ENCODE measurements around the gene PPP2R3B.

Gene PPP2R3B

GRCh38 chrX:334971-335757 is 51.5 kb downstream of the PPP2R3B start:
- ChIA-PET POLR2A (no interaction called here), CTCF (no interaction called here)
- no peak overlapping the region for H3K4me3 ChIP-seq (ENCODE audit: control insufficient read depth in 1 of 7, extremely low read depth in 1 of 7, insufficient read depth in 4 of 7, low read depth in 2 of 7, low read length in 6 of 7)
- peaks cover 7 to 47% (median 22%) of the 10 kb centered on the region in 4 experiments for H3K36me3 ChIP-seq (ENCODE audit: control insufficient read depth in 4 of 4, insufficient read depth in 4 of 4, low read length in 3 of 4)
- peaks cover 0 to 3% (median 0%) of the 10 kb centered on the region in 5 experiments for H3K9me3 ChIP-seq (ENCODE audit: control extremely low read depth in 1 of 5, control insufficient read depth in 4 of 5, insufficient read depth in 2 of 5, low read depth in 1 of 5, low read length in 4 of 5)
- H3K27me3 ChIP-seq (replicated peaks in 2 of 5; ENCODE audit: control insufficient read depth in 4 of 5, insufficient read depth in 5 of 5, low read length in 4 of 5): peaks cover 0 to 20% (median 3%) of the 10 kb centered on the region in 5 experiments
- 98% methylated on average over 45 of the region's 47 CpGs for WGBS (ENCODE audit: insufficient coverage)
- H3K27ac ChIP-seq (ENCODE audit: insufficient read depth in 1 of 2, low read depth in 1 of 2, low read length in 2 of 2, poor library complexity in 1 of 2, severe bottlenecking in 2 of 2): no peak overlapping the region
- peaks cover 0 to 16% (median 11%) of the 10 kb centered on the region in 4 experiments for H3K4me1 ChIP-seq (ENCODE audit: control extremely low read depth in 1 of 4, control insufficient read depth in 4 of 4, insufficient read depth in 4 of 4, low read length in 3 of 4)
- DNase-seq: no peak

- Histone ChIP-seq H3K9me3 (ENCODE audit: control extremely low read depth in 1 of 5, control insufficient read depth in 4 of 5, insufficient read depth in 2 of 5, low read depth in 1 of 5, low read length in 4 of 5) (peaks cover 0 to 3% (median 0%) of the 10 kb centered on the region in 5 experiments), H3K4me1 (ENCODE audit: control extremely low read depth in 1 of 4, control insufficient read depth in 4 of 4, insufficient read depth in 4 of 4, low read length in 3 of 4) (peaks cover 0 to 16% (median 11%) of the 10 kb centered on the region in 4 experiments), H3K27me3 (replicated peaks in 2 of 5; ENCODE audit: control insufficient read depth in 4 of 5, insufficient read depth in 5 of 5, low read length in 4 of 5) (peaks cover 0 to 26% (median 3%) of the 10 kb centered on the region in 5 experiments), H3K36me3 (ENCODE audit: control insufficient read depth in 4 of 4, insufficient read depth in 4 of 4, low read length in 3 of 4) (peaks cover 7 to 47% (median 22%) of the 10 kb centered on the region in 4 experiments), H3K4me3 (ENCODE audit: control insufficient read depth in 1 of 7, extremely low read depth in 1 of 7, insufficient read depth in 4 of 7, low read depth in 2 of 7, low read length in 6 of 7) (no peak overlapping the region), H3K27ac (ENCODE audit: insufficient read depth in 1 of 2, low read depth in 1 of 2, low read length in 2 of 2, poor library complexity in 1 of 2, severe bottlenecking in 2 of 2) (no peak overlapping the region)
- CTCF ChIA-PET: no interaction called here
- WGBS (ENCODE audit: insufficient coverage): 96% methylated on average over 42 of the region's 53 CpGs
- POLR2A ChIA-PET: no interaction called here
- no peak for DNase-seq
Measured at GRCh38 chrX:334331-334891, 52.3 kb downstream of the PPP2R3B start.

GRCh38 chrX:333611-334311 is 52.9 kb downstream of the PPP2R3B start:
- Histone ChIP-seq H3K4me1 (ENCODE audit: control extremely low read depth in 1 of 4, control insufficient read depth in 4 of 4, insufficient read depth in 4 of 4, low read length in 3 of 4) (peaks cover 0 to 16% (median 11%) of the 10 kb centered on the region in 4 experiments), H3K36me3 (ENCODE audit: control insufficient read depth in 4 of 4, insufficient read depth in 4 of 4, low read length in 3 of 4) (peaks cover 6 to 46% (median 21%) of the 10 kb centered on the region in 4 experiments), H3K27ac (ENCODE audit: insufficient read depth in 1 of 2, low read depth in 1 of 2, low read length in 2 of 2, poor library complexity in 1 of 2, severe bottlenecking in 2 of 2) (no peak overlapping the region), H3K27me3 (replicated peaks in 2 of 5; ENCODE audit: control insufficient read depth in 4 of 5, insufficient read depth in 5 of 5, low read length in 4 of 5) (peaks cover 0 to 27% (median 3%) of the 10 kb centered on the region in 5 experiments), H3K9me3 (ENCODE audit: control extremely low read depth in 1 of 5, control insufficient read depth in 4 of 5, insufficient read depth in 2 of 5, low read depth in 1 of 5, low read length in 4 of 5) (peaks cover 0 to 3% (median 0%) of the 10 kb centered on the region in 5 experiments), H3K4me3 (ENCODE audit: control insufficient read depth in 1 of 7, extremely low read depth in 1 of 7, insufficient read depth in 4 of 7, low read depth in 2 of 7, low read length in 6 of 7) (no peak overlapping the region)
- no peak for DNase-seq
- CTCF ChIA-PET: no interaction called here
- POLR2A ChIA-PET: no interaction called here
- 92% methylated on average over 51 of the region's 51 CpGs for WGBS (ENCODE audit: insufficient coverage)

- Histone ChIP-seq H3K36me3 (ENCODE audit: control insufficient read depth in 4 of 4, insufficient read depth in 4 of 4, low read length in 3 of 4) (peaks cover 2 to 41% (median 16%) of the 10 kb centered on the region in 4 experiments), H3K4me1 (ENCODE audit: control extremely low read depth in 1 of 4, control insufficient read depth in 4 of 4, insufficient read depth in 4 of 4, low read length in 3 of 4) (peaks cover 0 to 16% (median 11%) of the 10 kb centered on the region in 4 experiments), H3K4me3 (ENCODE audit: control insufficient read depth in 1 of 7, extremely low read depth in 1 of 7, insufficient read depth in 4 of 7, low read depth in 2 of 7, low read length in 6 of 7) (no peak overlapping the region), H3K9me3 (ENCODE audit: control extremely low read depth in 1 of 5, control insufficient read depth in 4 of 5, insufficient read depth in 2 of 5, low read depth in 1 of 5, low read length in 4 of 5) (peaks cover 0 to 3% (median 0%) of the 10 kb centered on the region in 5 experiments), H3K27me3 (replicated peaks in 2 of 5; ENCODE audit: control insufficient read depth in 4 of 5, insufficient read depth in 5 of 5, low read length in 4 of 5) (peaks cover 0 to 27% (median 3%) of the 10 kb centered on the region in 5 experiments), H3K27ac (ENCODE audit: insufficient read depth in 1 of 2, low read depth in 1 of 2, low read length in 2 of 2, poor library complexity in 1 of 2, severe bottlenecking in 2 of 2) (no peak overlapping the region)
- 96% methylated on average over 23 of the region's 33 CpGs for WGBS (ENCODE audit: insufficient coverage)
- ChIA-PET POLR2A (no interaction called here), CTCF (no interaction called here)
- DNase-seq: no peak
Measured at GRCh38 chrX:332916-333610, 53.6 kb downstream of the PPP2R3B start.

- H3K27ac ChIP-seq (ENCODE audit: insufficient read depth in 1 of 2, low read depth in 1 of 2, low read length in 2 of 2, poor library complexity in 1 of 2, severe bottlenecking in 2 of 2): no peak overlapping the region
- H3K9me3 ChIP-seq (ENCODE audit: control extremely low read depth in 1 of 5, control insufficient read depth in 4 of 5, insufficient read depth in 2 of 5, low read depth in 1 of 5, low read length in 4 of 5): peaks cover 0 to 3% (median 0%) of the 10 kb centered on the region in 5 experiments
- peaks cover 0 to 35% (median 11%) of the 10 kb centered on the region in 4 experiments for H3K36me3 ChIP-seq (ENCODE audit: control insufficient read depth in 4 of 4, insufficient read depth in 4 of 4, low read length in 3 of 4)
- DNase-seq: no peak
- H3K4me3 ChIP-seq (ENCODE audit: control insufficient read depth in 1 of 7, extremely low read depth in 1 of 7, insufficient read depth in 4 of 7, low read depth in 2 of 7, low read length in 6 of 7): no peak overlapping the region
- POLR2A ChIA-PET: no interaction called here
- CTCF ChIA-PET: no interaction called here
- peaks cover 0 to 16% (median 11%) of the 10 kb centered on the region in 4 experiments for H3K4me1 ChIP-seq (ENCODE audit: control extremely low read depth in 1 of 4, control insufficient read depth in 4 of 4, insufficient read depth in 4 of 4, low read length in 3 of 4)
- H3K27me3 ChIP-seq (replicated peaks in 2 of 5; ENCODE audit: control insufficient read depth in 4 of 5, insufficient read depth in 5 of 5, low read length in 4 of 5): peaks cover 0 to 27% (median 3%) of the 10 kb centered on the region in 5 experiments
- WGBS (ENCODE audit: insufficient coverage): 91% methylated on average over 20 of the region's 23 CpGs
Measured at GRCh38 chrX:332496-332860, 54.2 kb downstream of the PPP2R3B start.

GRCh38 chrX:331825-332495 is 54.7 kb downstream of the PPP2R3B start:
- H3K9me3 ChIP-seq (ENCODE audit: control extremely low read depth in 1 of 5, control insufficient read depth in 4 of 5, insufficient read depth in 2 of 5, low read depth in 1 of 5, low read length in 4 of 5): peaks cover 0 to 3% (median 0%) of the 10 kb centered on the region in 5 experiments
- no peak overlapping the region for H3K27ac ChIP-seq (ENCODE audit: insufficient read depth in 1 of 2, low read depth in 1 of 2, low read length in 2 of 2, poor library complexity in 1 of 2, severe bottlenecking in 2 of 2)
- no peak for DNase-seq
- POLR2A ChIA-PET: no interaction called here
- WGBS (ENCODE audit: insufficient coverage): 69% methylated on average over 26 of the region's 35 CpGs
- CTCF ChIA-PET: no interaction called here
- H3K27me3 ChIP-seq (replicated peaks in 2 of 5; ENCODE audit: control insufficient read depth in 4 of 5, insufficient read depth in 5 of 5, low read length in 4 of 5): peaks cover 0 to 27% (median 3%) of the 10 kb centered on the region in 5 experiments
- peaks cover 0 to 16% (median 11%) of the 10 kb centered on the region in 4 experiments for H3K4me1 ChIP-seq (ENCODE audit: control extremely low read depth in 1 of 4, control insufficient read depth in 4 of 4, insufficient read depth in 4 of 4, low read length in 3 of 4)
- peak overlapping the region in 2 of 7 experiments; percentile 42 to 48 for H3K4me3 ChIP-seq (ENCODE audit: control insufficient read depth in 1 of 7, extremely low read depth in 1 of 7, insufficient read depth in 4 of 7, low read depth in 2 of 7, low read length in 6 of 7)
- H3K36me3 ChIP-seq (ENCODE audit: control insufficient read depth in 4 of 4, insufficient read depth in 4 of 4, low read length in 3 of 4): peaks cover 0 to 32% (median 8%) of the 10 kb centered on the region in 4 experiments

All from common myeloid progenitor, CD34-positive (primary cell).